GM18867 (cell line): ENCODE measurements around the gene CAST.

Source experiments
- ATAC-seq: cut with Tn5 transposase; IDR thresholded peaks from one replicate; pipeline ENCODE4 v1.9.1; 2021; ENCODE audit warnings: mild to moderate bottlenecking, moderate library complexity; ENCODE audit not compliant: unreplicated experiment

The CAST gene

DNA sequence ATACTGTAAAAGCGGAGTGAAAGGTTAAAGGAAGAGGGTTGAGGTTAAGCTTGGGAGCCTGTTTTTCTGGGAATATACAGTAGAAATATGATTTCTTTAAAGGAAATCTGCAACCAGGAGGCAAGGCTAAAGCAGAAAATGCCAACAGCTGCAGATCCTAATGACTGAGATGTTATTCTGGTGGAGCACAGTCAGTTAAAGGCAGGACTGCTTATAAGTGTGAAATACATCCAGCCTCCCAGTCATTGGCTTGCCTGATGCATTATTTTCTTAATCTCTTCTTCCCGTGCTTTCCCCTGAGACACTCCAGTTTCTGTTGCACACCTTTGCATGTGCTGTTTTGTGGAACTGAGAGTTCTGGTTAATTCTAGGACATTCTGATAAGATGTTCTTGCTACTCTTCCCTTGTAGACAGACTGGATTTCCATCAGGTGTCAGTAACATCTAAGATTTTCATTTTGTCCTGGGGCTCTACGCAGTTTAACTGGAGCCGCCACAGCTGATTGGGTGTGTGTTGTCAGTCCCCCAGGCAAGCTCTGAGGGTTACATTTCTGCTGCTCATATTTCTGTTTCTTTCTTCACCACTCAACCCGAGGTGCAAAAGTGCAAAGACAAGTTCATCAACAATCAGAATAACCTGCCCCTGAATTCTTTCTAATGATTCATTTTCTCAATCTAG lies 44.4 kb downstream of the CAST start:
- ATAC-seq = no peak

DNA sequence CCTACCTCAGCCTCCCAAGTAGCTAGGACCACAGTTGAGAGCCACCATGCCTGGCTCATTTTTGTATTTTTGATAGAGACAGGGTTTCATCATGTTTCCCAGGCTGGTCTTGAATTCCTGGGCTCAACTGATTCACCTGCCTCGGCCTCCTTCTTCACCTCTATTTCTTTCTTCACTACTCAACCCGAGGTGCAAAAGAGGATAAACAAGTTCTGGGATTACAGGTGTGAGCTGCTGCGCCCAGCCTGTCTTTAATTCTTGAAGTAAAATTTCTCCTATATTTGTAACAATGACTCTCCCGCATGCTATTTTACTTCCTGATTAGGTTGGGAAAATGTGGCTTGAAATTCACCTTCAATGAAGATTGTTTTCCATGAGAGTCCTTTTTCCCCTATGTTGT lies 46.4 kb downstream of the CAST start:
- ATAC-seq = no peak

DNA sequence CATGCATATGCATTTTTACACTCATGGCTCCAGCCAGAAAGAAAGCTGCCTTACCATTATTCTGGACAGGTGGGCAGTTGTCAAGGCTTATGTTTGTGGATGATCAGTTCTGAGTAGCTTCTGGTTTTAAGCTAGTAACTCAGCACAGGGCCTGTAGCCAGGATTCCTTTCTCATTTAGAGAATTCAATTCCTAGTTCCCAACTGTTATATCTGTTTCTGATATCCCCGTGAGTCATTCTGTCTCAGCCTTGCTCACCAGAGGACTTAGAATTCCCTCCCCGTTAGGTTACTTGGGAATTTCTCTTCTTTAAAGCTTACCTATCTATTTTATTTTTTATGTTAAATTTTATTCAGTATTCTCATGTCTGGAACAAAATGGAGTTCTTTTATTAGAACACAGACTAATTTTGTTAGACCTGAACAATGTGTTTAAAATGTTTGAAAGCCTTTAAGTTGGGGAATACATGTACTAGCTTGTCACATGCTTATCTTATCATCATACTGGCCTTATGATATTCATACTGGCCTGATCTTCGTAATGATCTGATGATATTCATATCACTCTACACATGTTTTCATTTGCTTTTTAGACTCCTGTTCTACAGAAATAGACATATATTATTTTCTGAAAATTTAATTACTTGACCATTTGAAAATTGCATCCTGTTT lies 47.1 kb downstream of the CAST start:
- no peak for ATAC-seq

DNA sequence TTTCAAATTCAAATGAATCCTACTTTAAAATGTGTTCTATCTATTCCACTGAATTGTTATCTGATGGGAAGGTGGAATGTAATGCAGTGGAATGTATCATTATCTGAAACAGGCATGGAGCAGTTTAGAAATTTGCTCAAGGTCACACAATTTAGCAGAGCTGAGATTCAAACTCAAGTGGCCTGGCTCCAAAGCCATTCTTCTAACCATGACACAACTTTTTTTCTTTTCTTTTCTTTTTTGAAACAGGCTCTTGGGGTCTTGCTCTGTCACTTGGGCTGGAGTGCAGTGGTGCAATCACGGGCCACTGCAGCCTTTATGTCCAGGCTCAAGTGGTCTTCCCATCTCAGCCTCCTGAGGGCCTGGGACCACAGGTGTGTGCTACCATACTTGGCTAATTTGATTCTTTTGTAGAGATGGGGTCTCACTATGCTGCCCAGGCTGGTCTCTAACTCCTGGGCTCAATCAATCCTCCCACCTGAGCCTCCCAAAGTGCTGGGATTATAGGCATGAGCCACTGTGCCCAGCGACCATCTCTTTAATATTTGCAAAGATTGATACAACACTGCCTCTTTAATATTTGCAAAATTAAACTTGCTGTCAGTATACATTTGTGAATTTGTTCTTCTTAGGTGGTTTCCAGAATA lies 50.0 kb downstream of the CAST start:
- no peak for ATAC-seq

DNA sequence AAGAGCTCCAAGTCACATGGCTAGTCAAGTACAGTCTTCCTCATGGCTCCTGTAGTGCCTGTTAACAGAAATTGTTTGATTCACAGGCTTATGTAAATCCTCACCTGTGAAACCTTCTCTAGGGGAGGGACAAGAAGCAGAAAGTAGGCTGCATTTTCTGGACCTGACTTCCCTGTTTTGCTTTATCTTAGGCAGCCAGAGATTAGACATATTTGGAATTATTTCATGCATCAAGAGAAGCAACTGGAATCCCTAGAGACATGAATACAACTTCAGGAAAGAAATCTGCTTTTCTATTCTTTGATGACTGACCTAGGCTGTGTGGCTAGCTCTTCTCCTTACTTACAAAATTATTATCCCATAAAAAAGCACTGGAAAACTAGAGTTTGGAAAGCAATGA lies 52.3 kb downstream of the CAST start:
- ATAC-seq = no peak

DNA sequence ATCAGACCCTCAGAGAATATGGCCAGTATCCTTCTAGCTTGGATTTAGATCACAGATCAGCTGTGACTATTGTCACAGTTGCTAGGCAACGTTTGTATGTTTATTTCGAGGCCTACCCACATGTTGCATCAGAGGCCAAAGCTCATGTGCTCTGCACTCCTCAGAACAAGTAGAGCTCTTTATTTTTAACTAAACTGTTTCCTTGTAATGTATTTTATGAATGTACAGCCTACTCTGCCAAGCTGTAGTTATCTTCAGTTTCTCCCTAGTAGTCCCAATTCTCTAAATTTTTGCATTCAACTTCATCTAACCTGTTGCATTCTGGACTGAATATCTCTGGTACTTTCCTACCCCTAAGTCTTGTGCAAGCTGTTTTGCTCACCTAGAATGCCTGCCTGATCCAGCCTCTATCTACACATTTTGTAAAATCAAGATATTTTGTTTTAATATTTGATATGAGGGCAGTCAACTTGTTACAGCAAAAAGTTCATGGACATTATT lies 52.8 kb downstream of the CAST start:
- no peak for ATAC-seq

DNA sequence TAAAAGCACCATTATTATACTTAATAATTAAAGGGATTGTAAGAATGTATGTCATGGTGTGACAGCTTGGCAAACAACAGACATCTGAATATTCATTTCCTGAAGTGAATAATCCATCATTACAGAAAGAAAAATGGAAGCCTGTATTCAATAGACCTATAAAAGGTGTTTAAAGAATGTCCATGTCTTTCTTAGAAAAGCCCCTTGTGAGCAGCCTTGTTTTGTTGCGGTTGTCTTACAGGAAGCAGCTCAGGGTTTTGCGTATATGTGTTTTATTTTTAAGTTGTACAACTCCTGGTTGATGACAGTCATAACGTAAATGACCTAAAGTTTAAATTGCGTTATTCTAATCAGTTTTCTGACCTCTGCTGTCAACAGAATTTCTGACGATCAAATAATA lies 53.8 kb downstream of the CAST start:
- no peak for ATAC-seq

DNA sequence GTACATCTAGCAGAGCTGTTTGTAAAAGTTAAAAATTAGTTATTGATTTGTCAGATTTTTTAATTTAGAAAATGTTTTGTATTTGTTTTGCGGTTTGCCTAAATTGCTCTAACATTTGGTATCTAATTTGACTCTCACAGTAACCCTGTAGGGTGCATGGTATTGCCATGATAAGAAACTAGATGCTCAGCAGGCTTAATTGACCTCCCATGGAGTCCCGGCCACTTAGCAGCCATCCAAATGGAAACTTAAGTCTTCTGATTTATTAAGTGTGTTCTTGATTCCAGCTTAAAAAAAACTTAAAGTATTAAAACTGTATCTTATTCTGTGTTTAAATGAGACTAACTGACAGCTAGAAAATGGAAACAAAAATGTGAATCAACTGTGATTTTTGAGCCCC lies 54.5 kb downstream of the CAST start:
- ATAC-seq = no peak

DNA sequence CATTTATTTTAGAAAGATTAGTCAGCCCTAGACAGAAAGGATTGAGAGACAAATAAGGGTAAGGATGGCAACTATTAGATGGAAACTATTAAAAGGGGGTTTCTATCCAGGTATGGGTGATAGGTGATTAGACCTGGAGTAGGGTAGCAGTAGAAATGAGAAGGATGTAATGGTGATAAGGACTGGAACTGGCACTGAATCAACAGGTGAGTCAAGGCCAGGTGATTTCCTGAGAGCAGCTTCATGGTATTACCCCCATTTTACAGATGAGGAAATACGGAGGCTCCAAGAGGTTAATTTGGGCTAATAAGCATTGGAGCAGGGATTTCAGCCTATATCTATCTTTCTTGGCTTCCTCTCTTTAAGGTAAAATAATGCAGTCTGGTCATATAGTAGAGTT lies 55.7 kb downstream of the CAST start:
- ATAC-seq = no peak

DNA sequence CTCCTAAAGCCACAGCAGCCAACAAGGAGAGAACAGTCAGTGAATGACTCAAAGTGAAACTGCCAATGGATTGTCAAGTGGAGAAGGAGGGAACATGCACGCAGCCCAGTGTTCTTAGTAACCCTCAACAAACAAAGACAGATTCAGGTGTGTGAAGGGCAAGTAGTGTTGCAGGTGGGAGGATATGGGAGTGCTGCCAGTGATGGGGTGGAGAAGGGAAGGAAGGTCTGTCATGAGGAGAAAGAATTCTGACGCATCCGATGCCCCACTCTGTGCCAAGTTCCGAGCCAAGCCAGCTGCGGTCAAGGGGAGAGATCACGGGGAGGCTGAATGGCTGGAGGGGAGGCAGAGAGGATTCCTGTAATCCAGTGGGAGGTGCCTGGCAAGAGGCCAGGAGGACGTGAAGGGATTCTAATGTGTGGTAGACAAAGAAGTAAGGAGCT lies 56.5 kb downstream of the CAST start:
- no peak for ATAC-seq

DNA sequence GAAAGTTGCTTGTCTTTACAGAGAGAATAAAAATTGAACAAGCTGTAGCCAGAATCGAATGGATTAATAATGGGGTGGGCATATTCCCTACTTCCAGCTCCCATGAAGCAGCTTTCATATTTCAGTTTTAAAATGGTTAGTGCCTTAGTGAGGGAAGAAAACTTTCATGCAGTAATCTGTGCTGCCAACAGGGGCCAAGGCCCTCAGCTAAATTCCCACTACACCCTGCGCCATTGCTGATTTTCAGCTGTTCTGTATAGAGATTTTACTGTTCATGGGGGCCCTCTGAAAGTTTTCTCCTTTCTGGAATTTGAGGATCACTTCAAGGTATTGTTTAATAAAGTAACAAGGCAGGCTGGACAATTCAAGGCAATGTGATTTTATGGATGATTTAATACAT lies 58.2 kb downstream of the CAST start:
- no peak for ATAC-seq

DNA sequence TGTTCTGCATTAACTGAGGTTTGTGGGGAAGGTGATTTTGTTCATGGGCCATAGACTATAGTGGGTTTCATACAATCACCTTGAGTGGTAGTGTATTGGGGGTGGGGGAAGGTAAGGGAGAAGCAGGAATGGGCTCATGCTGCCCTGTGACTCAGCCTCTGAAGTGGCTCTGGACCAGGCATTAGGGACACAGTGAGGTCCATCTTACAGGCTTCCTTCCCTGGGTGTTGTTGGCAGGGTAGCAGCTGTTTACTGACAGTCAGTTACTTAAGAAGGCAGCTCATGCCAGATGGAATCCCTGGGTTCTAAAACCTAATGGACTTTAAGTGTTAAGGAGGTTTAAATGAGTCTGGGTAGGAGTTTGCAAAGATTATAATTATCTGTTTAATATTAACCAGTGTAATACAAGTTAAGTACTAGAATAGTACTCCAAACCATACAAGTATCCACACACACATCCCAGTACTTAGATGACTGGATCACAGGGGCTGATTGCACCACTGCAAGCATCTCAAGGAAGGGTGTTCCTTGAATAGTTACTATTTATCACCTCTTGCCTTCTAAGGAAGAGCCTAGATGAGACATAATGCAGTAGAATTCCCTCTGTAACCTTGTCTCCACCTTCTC lies 59.3 kb downstream of the CAST start:
- ATAC-seq = no peak

DNA sequence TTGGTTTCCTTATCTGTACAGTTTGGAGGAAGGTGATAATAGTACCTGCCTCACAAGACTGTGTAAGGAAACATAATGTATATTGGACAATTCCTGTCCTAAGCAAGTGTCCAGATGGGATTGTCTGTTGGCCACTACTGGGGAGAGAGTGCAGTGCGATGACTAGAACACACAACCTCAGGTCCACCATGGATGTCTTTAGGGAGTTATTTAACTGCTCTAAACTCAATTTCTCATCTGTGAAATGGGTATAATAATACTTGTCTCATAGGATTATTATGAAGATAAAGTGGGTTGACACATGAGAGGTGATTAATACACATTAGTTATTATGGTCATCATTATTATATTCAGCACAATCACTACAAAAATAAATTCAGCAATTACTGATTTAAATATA lies 63.1 kb downstream of the CAST start:
- ATAC-seq = no peak

DNA sequence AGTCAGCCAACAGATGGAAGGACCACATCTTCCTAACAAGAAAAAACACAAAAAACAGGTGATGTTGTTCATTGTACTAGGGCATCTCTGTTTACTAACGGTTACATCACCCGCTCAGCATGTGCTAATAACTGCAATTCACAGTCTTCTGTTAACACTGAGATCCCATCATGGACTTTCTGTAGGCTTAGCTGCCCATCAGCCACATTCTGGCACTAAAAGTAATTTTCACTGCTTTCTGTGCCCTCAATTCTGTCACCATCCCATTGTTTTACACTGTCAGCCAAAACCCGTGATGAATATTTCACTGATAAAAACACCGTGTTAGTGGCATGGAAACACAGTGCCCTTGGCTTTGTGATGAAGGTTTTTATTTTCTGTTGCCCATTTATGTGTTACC lies 64.6 kb downstream of the CAST start:
- no peak for ATAC-seq

DNA sequence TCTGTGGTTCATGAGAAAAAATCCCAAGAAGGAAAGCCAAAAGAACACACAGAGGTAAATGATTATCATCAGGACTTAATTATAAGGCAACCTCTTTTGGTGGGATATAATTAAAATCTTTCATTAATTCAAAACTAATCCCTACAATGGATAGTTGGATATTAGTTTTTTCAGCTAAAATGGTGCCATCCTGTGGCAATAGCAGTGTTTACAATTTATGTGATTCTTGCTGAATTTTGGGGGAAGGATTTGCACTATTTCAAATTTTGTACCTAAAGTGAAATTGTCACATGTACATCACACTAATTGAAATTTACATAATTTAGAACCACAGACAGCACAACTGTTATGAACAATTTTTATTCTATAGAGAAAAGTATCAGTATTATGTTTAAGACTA lies 67.0 kb downstream of the CAST start:
- ATAC-seq = no peak

DNA sequence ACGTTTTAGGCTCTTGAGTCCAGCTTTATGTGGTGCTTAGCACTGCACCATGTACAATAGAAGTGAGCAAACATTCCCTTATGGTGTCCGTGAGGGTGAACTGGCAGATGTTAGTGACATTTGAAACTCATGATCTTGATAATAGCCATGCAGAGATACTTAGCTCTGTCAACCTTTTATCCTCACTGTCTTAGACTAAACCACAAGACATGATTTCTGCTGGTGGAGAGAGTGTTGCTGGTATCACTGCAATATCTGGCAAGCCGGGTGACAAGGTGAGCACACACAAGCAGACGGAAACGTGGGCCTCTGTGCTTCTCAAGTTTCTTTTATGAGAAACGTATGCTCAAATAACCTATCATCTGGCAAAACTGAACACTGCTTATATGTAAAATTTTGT lies 68.4 kb downstream of the CAST start:
- no peak for ATAC-seq

DNA sequence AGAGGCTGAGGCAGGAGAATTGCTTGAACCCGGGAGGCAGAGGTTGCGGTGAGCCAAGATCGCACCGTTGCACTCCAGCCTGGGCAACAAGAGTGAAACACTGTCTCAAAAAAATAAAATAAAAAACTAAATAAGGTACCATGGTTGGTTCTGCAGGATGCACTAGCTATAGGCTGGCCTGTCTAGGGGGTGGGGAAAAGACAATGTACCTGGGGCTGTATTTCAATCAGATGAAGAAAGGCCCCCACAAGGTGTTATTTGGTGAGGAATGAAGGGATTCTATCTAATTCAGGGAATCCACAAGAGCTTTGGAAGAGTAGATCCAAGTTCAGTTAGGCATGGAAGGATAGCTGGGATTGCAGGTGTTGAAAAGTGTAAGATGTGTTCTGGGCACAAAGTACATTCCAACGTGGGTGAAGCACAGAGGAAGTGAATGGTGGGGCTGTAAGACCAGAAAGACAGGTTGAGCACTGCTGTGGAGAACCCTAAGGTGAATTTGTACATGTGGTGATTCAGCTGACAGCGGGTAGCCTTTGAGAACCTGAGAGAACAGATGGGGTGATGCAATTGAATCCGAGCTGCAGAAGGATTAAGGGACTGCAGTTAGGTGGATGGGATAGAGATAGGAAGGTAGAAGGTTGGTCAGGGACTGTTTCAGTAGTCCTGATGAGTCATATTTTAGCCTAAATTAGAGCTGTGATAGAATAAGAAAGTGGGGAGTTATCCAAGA lies 71.8 kb downstream of the CAST start:
- ATAC-seq = no peak

DNA sequence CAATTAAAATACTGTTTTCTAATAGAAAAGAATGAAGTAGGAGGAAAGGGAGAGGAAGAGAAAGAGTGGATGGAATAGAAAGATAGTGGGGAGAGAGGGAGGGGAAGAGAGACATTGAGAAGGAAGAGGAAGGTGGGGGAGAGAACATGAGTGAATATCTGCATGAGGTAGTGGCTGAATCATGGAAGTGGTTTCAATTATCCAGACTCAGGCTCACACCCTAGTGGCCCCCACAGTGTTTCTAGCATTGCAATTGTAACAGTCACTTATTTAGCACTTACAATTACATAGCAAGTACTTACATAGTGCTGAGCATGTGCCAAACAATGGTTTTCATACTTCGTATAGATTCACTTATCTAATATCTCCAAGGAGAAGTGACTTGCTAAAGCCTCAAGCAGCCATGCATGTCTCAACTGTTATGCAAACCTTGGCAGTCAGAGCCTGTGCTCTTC lies 72.7 kb downstream of the CAST start:
- no peak for ATAC-seq

DNA sequence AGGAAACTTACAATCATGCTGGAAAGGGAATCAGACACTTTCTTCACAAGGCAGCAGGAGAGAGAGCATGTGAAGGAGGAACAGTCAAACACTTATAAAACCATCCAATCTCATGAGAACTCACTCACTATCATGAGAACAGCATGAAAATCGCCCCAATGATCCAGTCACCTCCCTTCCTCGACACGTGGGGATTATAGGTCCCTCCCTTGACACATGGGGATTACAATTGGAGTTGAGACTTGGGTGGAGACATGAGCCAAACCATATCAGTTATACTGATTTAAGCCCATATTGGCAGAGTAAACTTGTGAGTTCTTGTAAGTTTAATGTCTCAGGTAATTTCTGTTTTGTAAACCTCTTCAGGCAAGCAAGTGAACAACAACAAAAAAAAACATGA lies 74.8 kb downstream of the CAST start:
- ATAC-seq = no peak

DNA sequence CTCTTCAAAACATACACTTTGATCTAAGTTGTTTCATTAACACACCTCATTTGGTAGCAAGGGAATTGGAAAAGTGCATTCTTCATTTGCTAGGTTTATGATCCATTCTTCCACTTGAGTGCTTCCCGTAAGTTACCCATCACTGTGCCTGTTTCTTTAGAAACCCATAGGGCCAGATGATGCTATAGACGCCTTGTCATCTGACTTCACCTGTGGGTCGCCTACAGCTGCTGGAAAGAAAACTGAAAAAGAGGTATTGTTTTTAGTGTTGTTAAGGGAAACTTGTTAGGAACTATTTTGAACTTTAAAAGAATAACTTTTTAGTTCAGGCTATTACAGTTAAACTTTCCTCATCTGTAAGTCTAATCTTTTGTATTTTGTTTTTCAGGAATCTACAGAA lies 78.9 kb downstream of the CAST start:
- ATAC-seq = no peak

DNA sequence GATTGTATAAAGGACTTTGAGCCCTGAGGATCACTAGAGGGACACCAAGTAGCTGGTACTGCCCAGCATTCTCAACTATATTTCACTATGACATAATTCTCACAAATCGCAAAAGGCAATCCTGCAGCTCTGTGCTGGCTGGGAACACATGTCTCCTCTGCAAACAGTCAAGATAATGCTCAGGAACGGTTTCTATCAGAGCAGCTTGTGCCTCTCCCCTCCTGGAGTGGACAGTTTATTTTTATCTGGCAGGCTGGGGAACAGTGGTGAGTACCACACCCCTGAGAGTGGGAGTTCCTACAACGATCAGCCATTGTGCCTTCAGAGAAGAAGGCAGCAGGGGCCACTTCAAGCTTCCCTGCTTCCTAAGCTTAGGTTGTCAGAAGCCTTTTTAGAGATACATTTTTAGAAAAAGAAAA lies 79.7 kb downstream of the CAST start:
- ATAC-seq = no peak
